Suprapubic skin (tissue), 4 donors: Measurements from ENCODE around the gene CADPS. TPM values are rescaled to one million over a fixed set of nuclear protein-coding genes. Genes with fewer than 3 reads are reported as not detected.
A peak's percentile ranks its signal among the peaks of the same experiment; 100 is the strongest.

Experiments
- DNase-seq, 2 donors: peaks; one replicate each; pipeline ENCODE4 v3.0.0-alpha.2; 2019; ENCODE audit warnings: low spot score in 2 of 2
- H3K27ac ChIP-seq: fragments of 200-600 bp; sonication (generic); one replicate; pipeline ENCODE4 v1.5.1; 2019
- H3K27me3 ChIP-seq: fragments of 200-600 bp; sonication (generic); one replicate; pipeline ENCODE4 v1.5.1; 2019
- H3K36me3 ChIP-seq: fragments of 200-600 bp; sonication (generic); one replicate; pipeline ENCODE4 v1.5.1; 2019
- H3K4me1 ChIP-seq: fragments of 200-600 bp; sonication (generic); one replicate; pipeline ENCODE4 v1.5.1; 2019
- H3K4me3 ChIP-seq: fragments of 200-600 bp; sonication (generic); one replicate; pipeline ENCODE4 v1.5.1; 2019; ENCODE audit warnings: mild to moderate bottlenecking
- H3K9me3 ChIP-seq: fragments of 200-600 bp; sonication (generic); one replicate; pipeline ENCODE4 v1.5.1; 2019
- EP300 ChIP-seq: sonication (generic); formaldehyde crosslinking; IDR thresholded peaks from one replicate; pipeline ENCODE4 v1.6.1; 2017; ENCODE audit warnings: antibody characterized with exemption
- POLR2A ChIP-seq, 2 donors: fragments of 450-650 bp; IDR thresholded peaks; one replicate each; pipeline ENCODE4 v1.6.1; 2017; ENCODE audit warnings: antibody characterized with exemption in 2 of 2, mild to moderate bottlenecking in 2 of 2, moderate library complexity in 2 of 2
- POLR2AphosphoS5 ChIP-seq, 3 donors: sonication (generic); formaldehyde crosslinking; IDR thresholded peaks; one replicate each; pipeline ENCODE4 v1.6.1; 2017; ENCODE audit warnings: antibody characterized with exemption in 3 of 3
- WGBS: methylation state at CpG from one replicate; pipeline ENCODE4 v1.1.5; 2018; 5-methylcytosine and 5-hydroxymethylcytosine counted together
- total RNA-seq, 4 donors: library from RNA; depleted of rRNA; stranded (reverse); fragments of >200 nt; gene quantifications; one replicate each; pipeline ENCODE4 v1.1.0, GENCODE V29; 2016
- TF ChIP-seq, protein P1 (sequence below), 2 donors: fragments of 200-600 bp in 1 of 2; fragments of 450-650 bp in 1 of 2; sonication (generic) in 1 of 2; IDR thresholded peaks; one replicate each; pipeline ENCODE4 v1.5.1; 2016 to 2019; ENCODE audit warnings: antibody characterized with exemption in 2 of 2, mild to moderate bottlenecking in 1 of 2, moderate library complexity in 1 of 2

CADPS gene
- total RNA-seq, 4 donors from 2014 or later: 0.57 to 3.8 (median 3.0) TPM

DNA sequence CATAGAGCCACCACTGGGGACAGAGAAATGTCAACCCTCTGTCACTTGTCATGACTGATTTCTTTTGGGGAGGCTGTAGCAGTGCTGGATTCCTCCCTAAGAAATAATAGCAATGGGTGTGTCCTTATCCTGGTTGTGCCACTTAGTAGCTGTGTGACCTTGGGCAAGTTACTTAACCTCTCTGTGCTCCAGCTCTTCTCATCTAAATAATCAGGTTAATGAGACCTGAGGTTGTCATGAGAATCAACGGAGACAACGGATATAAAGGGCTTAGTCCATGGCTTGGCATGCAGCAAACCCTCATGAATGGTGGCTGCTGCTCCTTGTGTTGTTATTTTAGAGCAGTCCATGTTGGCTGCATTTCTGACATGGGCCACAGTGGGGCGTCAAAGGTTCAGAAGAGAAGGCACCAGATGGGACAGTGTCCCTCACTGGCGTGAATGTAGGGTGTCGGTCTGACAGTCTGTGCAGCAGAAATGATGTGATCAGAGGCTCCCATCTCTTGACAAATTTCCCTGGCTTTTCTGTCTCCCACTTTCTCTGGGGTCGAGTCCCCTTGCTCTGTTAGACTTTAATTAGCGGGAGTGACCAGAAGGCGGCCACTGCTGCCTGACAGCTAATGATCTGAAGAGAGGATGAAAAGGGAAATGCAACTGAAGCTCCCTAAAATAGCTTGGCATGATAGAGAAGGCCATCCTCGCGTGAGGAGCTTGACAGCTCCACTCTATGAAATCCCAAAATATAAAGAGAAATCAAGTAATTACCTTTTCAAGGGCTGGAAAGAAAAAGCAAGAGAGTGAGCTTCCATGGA lies 209.4 kb downstream of the CADPS start:
- H3K27me3 ChIP-seq: no peaks in the 10 kb centered on the region
- DNase-seq: peak; percentile 73 to 88
- no peak for TF ChIP-seq POLR2AphosphoS5 (IDR thresholded peaks at IDR 0.05)
- TF ChIP-seq, protein P1, sequence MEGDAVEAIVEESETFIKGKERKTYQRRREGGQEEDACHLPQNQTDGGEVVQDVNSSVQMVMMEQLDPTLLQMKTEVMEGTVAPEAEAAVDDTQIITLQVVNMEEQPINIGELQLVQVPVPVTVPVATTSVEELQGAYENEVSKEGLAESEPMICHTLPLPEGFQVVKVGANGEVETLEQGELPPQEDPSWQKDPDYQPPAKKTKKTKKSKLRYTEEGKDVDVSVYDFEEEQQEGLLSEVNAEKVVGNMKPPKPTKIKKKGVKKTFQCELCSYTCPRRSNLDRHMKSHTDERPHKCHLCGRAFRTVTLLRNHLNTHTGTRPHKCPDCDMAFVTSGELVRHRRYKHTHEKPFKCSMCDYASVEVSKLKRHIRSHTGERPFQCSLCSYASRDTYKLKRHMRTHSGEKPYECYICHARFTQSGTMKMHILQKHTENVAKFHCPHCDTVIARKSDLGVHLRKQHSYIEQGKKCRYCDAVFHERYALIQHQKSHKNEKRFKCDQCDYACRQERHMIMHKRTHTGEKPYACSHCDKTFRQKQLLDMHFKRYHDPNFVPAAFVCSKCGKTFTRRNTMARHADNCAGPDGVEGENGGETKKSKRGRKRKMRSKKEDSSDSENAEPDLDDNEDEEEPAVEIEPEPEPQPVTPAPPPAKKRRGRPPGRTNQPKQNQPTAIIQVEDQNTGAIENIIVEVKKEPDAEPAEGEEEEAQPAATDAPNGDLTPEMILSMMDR (IDR thresholded peaks at IDR 0.05): peak; percentile 13 to 59
- TF ChIP-seq POLR2A (IDR thresholded peaks at IDR 0.05): no peak
- no peak for TF ChIP-seq EP300
- H3K27ac ChIP-seq: no peak overlapping the region
- no peaks in the 10 kb centered on the region for H3K4me1 ChIP-seq
- no peak overlapping the region for H3K4me3 ChIP-seq
- 12% methylated on average over 10 of the region's 10 CpGs for WGBS
- no peaks in the 10 kb centered on the region for H3K9me3 ChIP-seq
- H3K36me3 ChIP-seq: no peaks in the 10 kb centered on the region

DNA sequence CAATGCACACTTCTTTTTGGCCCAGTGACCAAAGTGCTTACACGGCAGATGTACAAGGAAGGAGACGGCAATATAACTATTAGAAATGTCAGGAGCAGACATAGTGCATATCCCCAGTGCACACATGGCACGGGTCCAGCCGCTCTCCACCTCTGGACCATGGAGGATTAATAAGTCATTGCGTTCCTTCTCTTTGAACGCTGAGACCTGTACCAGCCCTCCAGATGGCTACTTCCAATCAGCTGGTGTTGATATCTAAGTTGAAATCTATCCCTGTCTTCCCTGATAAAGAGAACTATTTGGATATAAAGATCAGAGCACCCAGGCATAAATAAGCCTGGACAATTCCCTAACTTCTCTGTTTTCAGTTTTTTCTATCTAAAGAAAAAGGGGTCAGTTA lies 212.5 kb downstream of the CADPS start:
- DNase-seq: no peak
- no peaks in the 10 kb centered on the region for H3K4me1 ChIP-seq
- H3K27me3 ChIP-seq: no peaks in the 10 kb centered on the region
- H3K27ac ChIP-seq: no peak overlapping the region
- no peaks in the 10 kb centered on the region for H3K9me3 ChIP-seq
- WGBS: 75% methylated on average over 6 of the region's 6 CpGs
- H3K36me3 ChIP-seq: no peaks in the 10 kb centered on the region
- H3K4me3 ChIP-seq: no peak overlapping the region
- TF ChIP-seq, protein P1 (IDR thresholded peaks at IDR 0.05): no peak
- TF ChIP-seq EP300 (no peak), POLR2AphosphoS5 (IDR thresholded peaks at IDR 0.05) (no peak), POLR2A (IDR thresholded peaks at IDR 0.05) (no peak)

DNA sequence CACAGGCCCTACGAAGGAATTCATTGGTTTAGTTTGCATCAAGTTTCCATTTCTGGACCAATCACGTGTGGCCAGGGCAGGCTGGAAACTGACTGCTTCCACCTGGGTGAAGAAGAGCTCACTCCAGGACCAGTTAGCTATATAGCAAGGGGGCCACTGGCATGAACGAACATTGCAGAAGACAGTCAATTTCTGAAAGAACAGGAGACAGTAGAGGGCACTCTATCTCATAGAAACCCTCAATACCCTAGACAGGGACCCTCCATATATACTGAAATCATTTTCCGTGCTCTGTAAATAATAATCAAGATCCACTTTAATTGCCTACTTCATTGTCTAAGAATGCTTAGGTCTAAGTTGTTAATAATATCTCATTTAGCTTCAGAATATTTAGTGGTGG lies 215.6 kb downstream of the CADPS start:
- TF ChIP-seq, protein P1 (IDR thresholded peaks at IDR 0.05): no peak
- no peak for TF ChIP-seq POLR2A (IDR thresholded peaks at IDR 0.05)
- TF ChIP-seq EP300: no peak
- TF ChIP-seq POLR2AphosphoS5 (IDR thresholded peaks at IDR 0.05): no peak
- H3K4me3 ChIP-seq: no peak overlapping the region
- H3K9me3 ChIP-seq: no peaks in the 10 kb centered on the region
- no peaks in the 10 kb centered on the region for H3K4me1 ChIP-seq
- no peak overlapping the region for H3K27ac ChIP-seq
- no peaks in the 10 kb centered on the region for H3K36me3 ChIP-seq
- 62% methylated on average over 4 of the region's 4 CpGs for WGBS
- no peak for DNase-seq
- H3K27me3 ChIP-seq: no peaks in the 10 kb centered on the region

GRCh38 chr3:62655691-62656063 lies 219.5 kb downstream of the CADPS start:
- Histone ChIP-seq H3K36me3 (no peaks in the 10 kb centered on the region), H3K4me3 (no peak overlapping the region), H3K27me3 (no peaks in the 10 kb centered on the region), H3K4me1 (no peaks in the 10 kb centered on the region), H3K27ac (no peak overlapping the region), H3K9me3 (no peaks in the 10 kb centered on the region)
- 67% methylated on average over 5 of the region's 5 CpGs for WGBS
- no peak for DNase-seq
- TF ChIP-seq, protein P1 (IDR thresholded peaks at IDR 0.05): no peak
- TF ChIP-seq POLR2AphosphoS5 (IDR thresholded peaks at IDR 0.05): no peak
- no peak for TF ChIP-seq POLR2A (IDR thresholded peaks at IDR 0.05)
- TF ChIP-seq EP300: no peak

DNA sequence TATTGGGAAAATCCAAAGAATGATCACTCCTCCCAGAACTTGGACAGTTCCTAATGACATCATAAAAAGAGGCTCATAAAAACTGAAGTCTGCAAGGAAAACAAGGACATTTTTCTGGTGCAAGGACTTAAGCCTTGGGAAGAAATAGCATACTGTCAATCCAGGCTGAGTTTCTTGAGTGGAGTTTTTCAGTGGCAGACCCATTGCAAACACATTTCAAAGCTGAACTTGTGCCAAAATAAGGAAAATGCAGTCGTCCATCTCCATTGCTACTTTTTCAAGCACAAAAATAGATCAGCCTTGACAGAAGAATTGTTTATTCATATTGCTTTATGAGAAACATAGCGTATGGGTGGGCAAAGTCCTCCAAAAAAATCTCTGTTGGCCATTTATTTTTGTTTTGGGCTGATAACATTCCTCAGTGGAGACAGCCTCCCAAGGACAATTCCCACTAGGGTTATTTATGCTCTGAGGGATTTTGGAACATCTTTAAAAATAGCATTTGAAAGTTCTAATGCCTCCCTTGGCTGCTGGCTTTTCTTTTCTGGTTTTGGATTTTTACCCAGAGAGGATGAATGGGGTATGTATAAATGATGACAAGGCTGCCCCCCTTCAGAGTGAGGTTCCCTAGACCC lies 220.0 kb downstream of the CADPS start:
- Histone ChIP-seq H3K27ac (no peak overlapping the region), H3K36me3 (no peaks in the 10 kb centered on the region), H3K4me3 (no peak overlapping the region), H3K4me1 (no peaks in the 10 kb centered on the region), H3K9me3 (no peaks in the 10 kb centered on the region), H3K27me3 (no peaks in the 10 kb centered on the region)
- DNase-seq: no peak
- TF ChIP-seq POLR2A (IDR thresholded peaks at IDR 0.05): no peak
- WGBS: 68% methylated on average over 2 of the region's 2 CpGs
